ENCODE data around the gene GMDS.

GRCh38 chr6:1856381-1856780 lies 389.0 kb downstream of the GMDS start:
- peak; percentile 43 for TF ChIP-seq CTCF (conservative IDR thresholded peaks at IDR 0.05; ENCODE audit: low read length)
- no peak for TF ChIP-seq EZH2phosphoT487 (IDR thresholded peaks at IDR 0.05; ENCODE audit: borderline replicate concordance)

Measured in Loucy (cell line).